Activated CD4-positive, alpha-beta T cell treated with anti-CD3 and anti-CD28 coated beads, Interleukin-2, amount 50 U/mL, for 1 hour (primary cell): Measurements from ENCODE around the gene BCAR3.

Source experiments
- DNase-seq: peaks from one replicate; pipeline ENCODE4 v3.0.0-alpha.2; 2020

Gene BCAR3

GRCh38 chr1:93614541-93614940, 67.1 kb downstream of the BCAR3 start:
- DNase-seq = no peak

DNA sequence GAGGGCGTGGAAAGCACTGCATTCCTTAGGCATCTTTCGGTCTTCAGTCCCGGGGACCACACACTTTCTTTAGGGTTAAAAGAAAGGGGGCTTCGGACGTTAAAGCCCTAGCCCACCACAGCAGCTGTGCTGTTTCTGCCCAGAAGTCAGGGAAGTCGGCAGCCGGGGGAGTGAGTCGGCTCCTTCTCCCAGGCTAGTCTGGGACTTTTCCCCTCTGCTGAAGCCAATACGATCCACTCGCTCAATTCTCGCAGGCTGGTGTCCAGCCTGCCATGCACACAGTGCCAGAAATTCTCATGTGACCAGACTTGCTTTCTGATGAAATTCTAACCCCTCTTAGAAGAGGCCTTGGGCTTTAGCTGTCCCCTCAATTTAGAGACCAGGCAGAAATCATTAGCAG, 67.7 kb downstream of the BCAR3 start:
- DNase-seq = no peak

DNA sequence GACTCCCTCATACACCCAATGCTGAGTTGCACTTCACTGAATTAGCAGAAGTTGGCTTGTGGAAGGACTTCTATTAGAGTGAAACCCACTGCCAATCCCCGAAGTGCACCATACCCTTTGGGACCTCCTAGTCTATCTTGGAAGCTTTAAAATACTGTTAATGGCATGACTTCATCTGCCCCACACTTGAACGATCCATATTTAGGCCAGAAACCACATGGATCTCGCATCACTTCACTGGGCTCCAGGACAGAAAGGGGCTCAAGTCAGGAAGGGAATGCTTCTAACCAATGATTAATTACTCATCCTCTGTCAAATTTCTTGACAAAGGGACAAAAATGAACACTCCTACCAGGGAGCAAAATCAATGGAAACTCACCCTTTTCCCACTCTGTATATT, 69.1 kb downstream of the BCAR3 start:
- DNase-seq = no peak

DNA sequence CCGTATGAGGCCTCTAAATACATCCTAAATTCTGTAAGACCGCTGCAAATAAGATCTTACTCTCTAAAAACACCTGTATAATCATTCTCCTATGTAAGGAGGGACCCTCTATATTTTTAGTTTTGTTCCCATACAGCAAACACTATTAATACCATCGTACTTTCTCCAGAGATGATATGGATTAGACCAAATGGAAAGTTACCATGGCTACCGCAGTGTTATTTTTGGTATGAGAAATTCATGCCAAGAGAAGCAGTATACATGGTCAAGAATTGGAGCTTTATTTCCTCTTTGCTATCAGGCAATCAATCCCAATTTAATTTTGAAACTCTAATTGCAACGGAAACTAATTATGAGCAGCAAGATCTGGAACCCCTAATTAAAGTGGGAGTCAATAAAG, 70.0 kb downstream of the BCAR3 start:
- no peak for DNase-seq

GRCh38 chr1:93609536-93609935, 72.1 kb downstream of the BCAR3 start:
- DNase-seq = no peak

DNA sequence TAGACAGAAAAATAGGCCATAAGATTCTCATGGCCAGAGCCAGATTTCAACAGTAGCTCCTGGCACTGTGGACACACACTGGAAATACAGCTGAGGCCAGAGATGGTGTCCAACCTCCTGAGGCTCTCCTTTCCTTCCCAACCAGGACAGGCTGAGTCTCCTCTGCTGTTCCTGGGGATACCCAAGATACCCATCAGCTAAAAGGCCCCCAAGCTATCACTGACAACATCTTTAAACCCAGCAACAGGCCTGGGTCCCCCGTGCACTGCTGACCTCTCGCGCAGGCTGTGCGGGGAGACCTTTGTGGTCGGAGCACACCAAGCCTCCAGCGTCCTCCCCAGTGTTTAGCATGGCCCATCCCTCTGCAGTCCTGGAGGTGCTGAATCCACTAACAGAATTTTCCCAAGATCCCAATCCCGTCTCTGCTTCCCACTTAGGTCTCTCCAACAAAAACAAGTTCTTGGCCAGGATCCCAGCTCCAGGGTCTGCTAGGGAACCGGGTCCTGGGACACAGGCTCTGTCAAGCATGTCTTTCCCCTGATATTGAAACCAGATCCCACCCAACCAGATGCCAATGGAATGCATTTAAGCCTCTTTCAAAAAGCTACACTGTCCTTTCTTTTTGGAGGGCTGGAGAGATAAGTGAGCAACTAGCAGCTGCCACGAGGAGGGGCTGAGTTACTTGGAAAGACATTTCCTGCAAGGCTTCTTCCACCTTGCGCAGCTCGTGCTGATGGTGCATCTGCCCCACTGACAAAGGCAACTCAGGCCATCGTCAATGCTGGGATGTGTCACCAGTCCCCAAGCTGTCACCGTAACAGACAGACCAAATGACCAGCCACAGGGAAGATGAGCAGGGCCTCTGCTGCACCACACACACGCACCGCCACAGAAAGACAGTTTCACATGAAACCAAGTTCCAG, 73.2 kb downstream of the BCAR3 start:
- no peak for DNase-seq

GRCh38 chr1:93607814-93608186, 73.8 kb downstream of the BCAR3 start:
- DNase-seq = no peak

GRCh38 chr1:93605812-93606512, 75.7 kb downstream of the BCAR3 start:
- no peak for DNase-seq

- DNase-seq = no peak
Measured at GRCh38 chr1:93605026-93605568, 76.5 kb downstream of the BCAR3 start.

DNA sequence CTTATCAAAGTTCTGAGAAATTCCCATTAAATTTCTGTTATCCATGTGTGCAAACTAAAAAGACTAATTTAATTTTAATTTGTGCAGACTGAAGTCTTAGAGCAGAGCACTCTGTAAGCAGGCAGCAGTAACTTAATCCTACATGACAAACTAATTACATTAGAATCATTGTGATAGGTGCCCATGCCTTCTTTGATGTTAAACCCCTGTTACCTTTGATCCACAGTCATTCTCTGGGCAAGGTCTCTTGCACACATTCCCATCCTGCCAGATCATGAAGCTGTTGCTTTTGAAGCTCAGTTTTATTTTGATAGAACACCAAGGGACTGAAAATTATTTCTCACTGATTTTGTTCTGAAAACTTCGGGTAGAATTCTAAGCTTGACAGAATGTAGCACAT, 77.2 kb downstream of the BCAR3 start:
- no peak for DNase-seq

GRCh38 chr1:93603601-93604000, 78.0 kb downstream of the BCAR3 start:
- DNase-seq = no peak

DNA sequence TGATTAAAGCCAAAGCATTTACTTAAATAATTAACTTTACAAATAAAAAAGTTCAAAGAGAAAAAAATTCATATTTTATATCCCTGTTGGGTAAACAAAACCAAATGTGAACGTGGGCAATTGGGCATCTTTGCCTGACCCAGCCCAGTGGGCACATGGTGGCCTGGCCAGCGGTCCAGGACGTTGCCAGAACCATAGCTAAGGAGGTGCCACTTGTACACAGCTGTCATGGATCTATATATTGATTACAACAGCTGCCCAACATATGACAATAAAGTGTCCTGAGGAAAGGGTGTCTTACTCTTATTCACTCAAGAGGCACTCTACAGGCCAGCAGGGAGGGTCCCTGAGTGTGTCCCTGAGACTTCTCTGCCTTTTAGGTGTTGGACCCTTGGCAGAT, 78.5 kb downstream of the BCAR3 start:
- no peak for DNase-seq

DNA sequence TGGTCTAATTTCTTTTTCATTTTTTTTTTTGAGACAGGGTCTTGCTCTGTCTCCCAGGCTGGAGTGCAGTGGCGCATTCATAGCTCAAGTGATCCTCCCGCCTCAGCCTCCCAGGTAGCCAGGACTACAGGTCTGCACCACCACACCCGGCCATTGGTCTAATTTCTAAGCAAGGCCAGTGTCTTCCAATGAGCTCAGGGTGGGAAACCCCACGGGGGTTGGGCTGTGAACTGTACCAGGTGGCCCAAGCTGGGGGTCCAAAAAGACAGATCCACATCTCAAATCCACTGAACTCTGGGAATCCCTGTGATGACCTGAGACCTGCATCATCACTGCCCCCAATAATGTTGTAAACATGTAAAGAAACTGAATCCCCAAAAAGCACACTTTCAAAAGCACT, 79.5 kb downstream of the BCAR3 start:
- no peak for DNase-seq

DNA sequence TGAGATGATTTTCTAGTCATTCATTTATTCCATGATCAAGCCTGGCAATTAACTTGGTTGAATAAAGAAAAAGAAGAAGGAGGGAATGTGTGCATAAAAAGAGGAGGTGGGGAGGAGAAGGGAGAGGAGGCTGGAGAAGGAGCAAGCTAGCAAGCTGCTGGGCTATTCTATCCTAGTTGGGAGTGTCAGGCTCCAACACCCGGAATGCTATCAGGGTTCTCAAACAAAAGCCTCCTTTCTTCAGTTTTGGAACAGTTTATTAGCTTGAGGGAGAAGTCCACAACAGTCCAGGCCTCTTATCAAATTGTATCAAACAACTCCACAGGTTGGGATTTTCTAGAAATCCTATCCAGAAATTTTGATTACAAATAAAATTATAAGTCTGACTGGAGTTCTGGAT, 80.0 kb downstream of the BCAR3 start:
- no peak for DNase-seq

GRCh38 chr1:93600663-93601062, 81.0 kb downstream of the BCAR3 start:
- no peak for DNase-seq

- DNase-seq = no peak
Measured at GRCh38 chr1:93599479-93599878, 82.2 kb downstream of the BCAR3 start.

DNA sequence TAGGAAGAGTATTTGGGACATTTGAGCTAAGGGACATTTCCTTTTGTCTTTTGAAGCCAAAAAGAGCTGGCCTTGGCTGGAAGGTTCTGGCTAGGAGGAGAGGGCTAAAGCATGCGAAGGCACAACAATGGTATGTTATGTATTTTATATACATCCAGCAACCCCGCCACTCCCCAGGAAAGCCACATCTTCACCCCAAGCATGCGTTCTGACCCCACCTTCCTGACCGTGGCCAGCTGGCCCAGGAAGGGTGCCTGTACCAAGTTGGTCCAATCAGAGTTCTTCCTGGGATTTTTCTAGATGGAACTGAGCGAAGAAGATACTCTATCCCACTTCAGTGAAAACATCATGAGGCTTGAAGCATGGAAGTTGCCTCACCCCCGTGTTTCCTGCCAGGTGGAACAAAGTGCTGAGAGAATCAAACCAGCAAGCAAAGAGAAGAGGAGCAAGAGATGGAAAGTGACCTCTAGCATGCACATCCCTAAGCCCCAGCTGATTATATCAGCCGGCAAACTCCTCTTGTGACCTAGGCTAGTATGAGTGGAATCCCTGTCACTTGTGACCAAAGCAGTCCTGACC, 82.7 kb downstream of the BCAR3 start:
- DNase-seq = no peak

DNA sequence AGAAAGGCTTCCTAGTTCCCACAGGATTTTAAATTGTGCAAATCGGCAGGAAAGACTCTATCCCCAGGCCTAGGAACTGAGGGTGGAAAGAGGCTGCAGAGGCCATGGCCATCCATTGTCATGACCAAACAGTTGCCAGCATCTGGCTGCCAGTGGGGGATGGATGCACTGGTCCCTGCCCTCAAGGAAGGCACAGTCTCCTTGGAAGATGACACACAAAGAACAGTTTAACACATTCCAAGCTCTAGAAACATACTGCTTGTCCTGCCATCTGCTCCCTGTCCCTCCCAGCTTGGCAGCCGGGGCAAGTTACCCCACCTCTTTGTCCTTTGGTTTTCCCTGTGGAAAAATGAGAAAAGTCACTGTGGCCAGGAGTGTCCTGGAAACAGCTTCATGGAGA, 83.2 kb downstream of the BCAR3 start:
- no peak for DNase-seq

- DNase-seq = no peak
Measured at GRCh38 chr1:93597709-93598108, 83.9 kb downstream of the BCAR3 start.

DNA sequence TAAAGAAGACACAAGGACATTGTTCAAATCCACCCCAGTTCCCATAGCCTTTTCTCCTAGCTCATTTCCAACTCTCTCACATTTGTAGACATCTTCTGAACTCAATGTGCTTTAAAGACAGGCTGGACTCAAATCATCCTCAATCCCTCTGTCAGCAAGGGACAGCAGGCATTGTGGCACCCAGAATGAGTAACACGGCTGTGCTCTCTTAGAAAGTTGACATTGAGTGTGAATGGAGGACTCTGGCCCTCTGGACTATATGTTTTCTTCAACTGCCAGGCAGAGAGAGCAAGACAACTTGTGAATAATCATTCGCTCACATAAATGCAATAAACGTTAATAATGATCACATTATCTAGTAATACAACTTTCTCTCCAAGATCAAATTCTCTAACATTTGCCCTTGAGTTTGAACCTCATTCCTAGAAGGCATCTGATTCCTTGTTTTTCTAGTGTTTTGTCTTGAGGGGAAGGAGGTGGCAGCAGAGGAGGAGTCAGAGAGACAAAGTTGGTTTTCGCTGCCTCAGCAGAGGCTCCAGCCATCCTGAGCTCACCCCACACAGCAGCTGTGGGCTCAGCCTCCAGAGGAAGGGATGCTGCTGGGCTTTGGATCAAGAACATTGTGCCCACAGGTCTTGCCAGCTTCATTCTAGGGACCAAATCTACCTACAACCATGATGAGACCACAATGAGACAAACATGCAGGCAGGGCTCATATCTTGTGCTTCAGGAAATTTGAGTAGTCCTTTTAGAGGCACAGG, 85.1 kb downstream of the BCAR3 start:
- DNase-seq = no peak

- no peak for DNase-seq
Measured at GRCh38 chr1:93595743-93596142, 85.9 kb downstream of the BCAR3 start.

- DNase-seq = no peak
Measured at GRCh38 chr1:93595266-93595665, 86.4 kb downstream of the BCAR3 start.

- no peak for DNase-seq
Measured at GRCh38 chr1:93594603-93594880, 87.1 kb downstream of the BCAR3 start.
